HG03045 (cell line): ENCODE data around the gene TTC32.
"Not testable (repeated sequence)": the region's sequence is repeated elsewhere in the genome, so short reads cannot be mapped to it uniquely, and the experiment has no call there.

Experiments used
- ATAC-seq: cut with Tn5 transposase; IDR thresholded peaks from one replicate; pipeline ENCODE4 v1.9.1; 2021; ENCODE audit warnings: mild to moderate bottlenecking, moderate library complexity; ENCODE audit not compliant: unreplicated experiment

Gene TTC32

GRCh38 chr2:19899985-19900930, 1.5 kb downstream of the TTC32 start:
- ATAC-seq: peak; percentile 21

- no peak for ATAC-seq
Observed at GRCh38 chr2:19898592-19899329, 3.0 kb downstream of the TTC32 start.

- ATAC-seq: no peak
Observed at GRCh38 chr2:19897623-19898245, 4.0 kb downstream of the TTC32 start.

- ATAC-seq: no peak
Observed at GRCh38 chr2:19895535-19895934, 6.2 kb downstream of the TTC32 start.

- peak; percentile 14 for ATAC-seq
Observed at GRCh38 chr2:19894134-19894792, 7.5 kb downstream of the TTC32 start.

- ATAC-seq: peak; percentile 82
Observed at GRCh38 chr2:19893520-19894133, 8.2 kb downstream of the TTC32 start.

GRCh38 chr2:19891971-19892370, 9.8 kb downstream of the TTC32 start:
- not testable (repeated sequence) for ATAC-seq

- ATAC-seq: no peak
Observed at GRCh38 chr2:19890104-19890503, 11.7 kb downstream of the TTC32 start.

GRCh38 chr2:19888831-19889230, 13.0 kb downstream of the TTC32 start:
- ATAC-seq: no peak

- no peak for ATAC-seq
Observed at GRCh38 chr2:19887510-19887909, 14.3 kb downstream of the TTC32 start.

- no peak for ATAC-seq
Observed at GRCh38 chr2:19886261-19886660, 15.5 kb downstream of the TTC32 start.

- no peak for ATAC-seq
Observed at GRCh38 chr2:19885791-19886190, 16.0 kb downstream of the TTC32 start.

GRCh38 chr2:19883971-19884720, 17.6 kb downstream of the TTC32 start:
- no peak for ATAC-seq

GRCh38 chr2:19883486-19883885, 18.3 kb downstream of the TTC32 start:
- ATAC-seq: no peak

- no peak for ATAC-seq
Observed at GRCh38 chr2:19882286-19882685, 19.5 kb downstream of the TTC32 start.

GRCh38 chr2:19881908-19882265, 19.9 kb downstream of the TTC32 start:
- ATAC-seq: no peak

GRCh38 chr2:19881221-19881907, 20.4 kb downstream of the TTC32 start:
- no peak for ATAC-seq

GRCh38 chr2:19880191-19880590, 21.6 kb downstream of the TTC32 start:
- ATAC-seq: not testable (repeated sequence)

- ATAC-seq: no peak
Observed at GRCh38 chr2:19879120-19879519, 22.7 kb downstream of the TTC32 start.
